ENCODE data around the gene INS. TPM values are rescaled to one million over a fixed set of nuclear protein-coding genes. Genes with fewer than 3 reads are reported as not detected.
A peak's percentile ranks its signal among the peaks of the same experiment; 100 is the strongest.

INS gene
- polyA plus RNA-seq, 4 donors = not detected

- no peak for DNase-seq (ENCODE audit: low read depth in 4 of 4, low spot score in 3 of 4)
Measured at GRCh38 chr11:2149864-2150847, 10.9 kb downstream of the INS start.

GRCh38 chr11:2149460-2149859 is 11.5 kb downstream of the INS start:
- DNase-seq (ENCODE audit: low read depth in 4 of 4, low spot score in 3 of 4) = no peak

GRCh38 chr11:2148595-2148994 is 12.4 kb downstream of the INS start:
- DNase-seq (ENCODE audit: low read depth in 4 of 4, low spot score in 3 of 4) = no peak

- no peak for DNase-seq (ENCODE audit: low read depth in 4 of 4, low spot score in 3 of 4)
Measured at GRCh38 chr11:2147391-2147790, 13.6 kb downstream of the INS start.

- no peak for DNase-seq (ENCODE audit: low read depth in 4 of 4, low spot score in 3 of 4)
Measured at GRCh38 chr11:2146051-2146450, 15.0 kb downstream of the INS start.

GRCh38 chr11:2144544-2145248 is 16.3 kb downstream of the INS start:
- DNase-seq (ENCODE audit: low read depth in 4 of 4, low spot score in 3 of 4) = no peak

- DNase-seq (ENCODE audit: low read depth in 4 of 4, low spot score in 3 of 4) = no peak
Measured at GRCh38 chr11:2143799-2144543, 17.0 kb downstream of the INS start.

GRCh38 chr11:2143477-2143798 is 17.6 kb downstream of the INS start:
- no peak for DNase-seq (ENCODE audit: low read depth in 4 of 4, low spot score in 3 of 4)

GRCh38 chr11:2142762-2143202 is 18.2 kb downstream of the INS start:
- no peak for DNase-seq (ENCODE audit: low read depth in 4 of 4, low spot score in 3 of 4)

GRCh38 chr11:2142300-2142759 is 18.7 kb downstream of the INS start:
- no peak for DNase-seq (ENCODE audit: low read depth in 4 of 4, low spot score in 3 of 4)

- DNase-seq (ENCODE audit: low read depth in 4 of 4, low spot score in 3 of 4) = no peak
Measured at GRCh38 chr11:2140411-2141400, 20.3 kb downstream of the INS start.

- no peak for DNase-seq (ENCODE audit: low read depth in 4 of 4, low spot score in 3 of 4)
Measured at GRCh38 chr11:2139621-2140337, 21.2 kb downstream of the INS start.

GRCh38 chr11:2139123-2139521 is 21.9 kb downstream of the INS start, which contains the start of gene IGF2:
TSS of gene IGF2 (minus strand) at chr11:2139389. CDS start at chr11:2135523, 3,866 bp downstream.
- no peak for DNase-seq (ENCODE audit: low read depth in 4 of 4, low spot score in 3 of 4)

GRCh38 chr11:2138431-2139122 is 22.4 kb downstream of the INS start:
- DNase-seq (ENCODE audit: low read depth in 4 of 4, low spot score in 3 of 4) = no peak

- DNase-seq (ENCODE audit: low read depth in 4 of 4, low spot score in 3 of 4) = no peak
Measured at GRCh38 chr11:2138068-2138430, 23.0 kb downstream of the INS start.

GRCh38 chr11:2137202-2138067 is 23.6 kb downstream of the INS start:
- DNase-seq (ENCODE audit: low read depth in 4 of 4, low spot score in 3 of 4) = peak in 3 of 4 donors; percentile 65 to 79 (median 70)

GRCh38 chr11:2136952-2137201 is 24.1 kb downstream of the INS start:
- DNase-seq (ENCODE audit: low read depth in 4 of 4, low spot score in 3 of 4) = no peak

Data from left renal pelvis (tissue), 4 donors.